HL-60/S4 (cell line): ENCODE results near the gene FLT3.
"Not testable (repeated sequence)": the region's sequence is repeated elsewhere in the genome, so short reads cannot be mapped to it uniquely, and the experiment has no call there.

Experiments
- in situ Hi-C: fragments of 300-500 bp; cut with MboI; formaldehyde crosslinking; loops from 2 replicates; pipeline ENCODE4 v1.14.3; 2022; ENCODE audit warnings: low sequenced_read_pairs

The FLT3 gene

GRCh38 chr13:28100150-28101121 is at the start of gene FLT3:
TSS of gene FLT3 (minus strand) at chr13:28100576. CDS start at chr13:28100510, 66 bp downstream.
- in situ Hi-C loops = no loop called here

GRCh38 chr13:28147495-28147894 is 47.1 kb upstream of the FLT3 start:
- in situ Hi-C loops = no loop called here

- in situ Hi-C loops = no loop called here
These were observed 44.7 kb upstream of the FLT3 start for GRCh38 chr13:28145049-28145448.

- in situ Hi-C loops = not testable (repeated sequence)
These were observed 41.2 kb upstream of the FLT3 start for GRCh38 chr13:28141542-28141941.

GRCh38 chr13:28140433-28141125 is 40.2 kb upstream of the FLT3 start:
- in situ Hi-C loops = no loop called here

GRCh38 chr13:28138756-28139470 is 38.5 kb upstream of the FLT3 start:
- in situ Hi-C loops = no loop called here

- in situ Hi-C loops = no loop called here
These were observed 37.8 kb upstream of the FLT3 start, which contains the start of gene PAN3 for GRCh38 chr13:28138012-28138755. TSS of gene PAN3 (plus strand) at chr13:28138545. CDS start at chr13:28138658, 113 bp downstream.

GRCh38 chr13:28137596-28137995 is 37.2 kb upstream of the FLT3 start:
- in situ Hi-C loops = no loop called here

GRCh38 chr13:28136916-28137315 is 36.5 kb upstream of the FLT3 start:
- in situ Hi-C loops = no loop called here

GRCh38 chr13:28131646-28132045 is 31.3 kb upstream of the FLT3 start:
- in situ Hi-C loops = no loop called here

GRCh38 chr13:28129911-28130693 is 29.7 kb upstream of the FLT3 start:
- in situ Hi-C loops = no loop called here

- in situ Hi-C loops = no loop called here
These were observed 28.6 kb upstream of the FLT3 start for GRCh38 chr13:28128926-28129325.

GRCh38 chr13:28128030-28128429 is 27.7 kb upstream of the FLT3 start:
- in situ Hi-C loops = no loop called here

- in situ Hi-C loops = no loop called here
These were observed 20.8 kb upstream of the FLT3 start for GRCh38 chr13:28121224-28121623.

- in situ Hi-C loops = no loop called here
These were observed 19.9 kb upstream of the FLT3 start for GRCh38 chr13:28120317-28120716.

GRCh38 chr13:28117689-28118377 is 17.5 kb upstream of the FLT3 start:
- in situ Hi-C loops = no loop called here

- in situ Hi-C loops = no loop called here
These were observed 16.4 kb upstream of the FLT3 start for GRCh38 chr13:28116736-28117135.

GRCh38 chr13:28110414-28110813 is 10.0 kb upstream of the FLT3 start:
- in situ Hi-C loops = no loop called here

GRCh38 chr13:28106976-28107375 is 6.6 kb upstream of the FLT3 start:
- in situ Hi-C loops = no loop called here
